ENCODE measurements around the gene CRLF1. TPM values are rescaled to one million over a fixed set of nuclear protein-coding genes. Genes with fewer than 3 reads are reported as not detected.

The CRLF1 gene
- total and polyA plus RNA-seq, 2 donors (not counting 1 experiment from before 2014, with no cell fraction given), result not detected

DNA sequence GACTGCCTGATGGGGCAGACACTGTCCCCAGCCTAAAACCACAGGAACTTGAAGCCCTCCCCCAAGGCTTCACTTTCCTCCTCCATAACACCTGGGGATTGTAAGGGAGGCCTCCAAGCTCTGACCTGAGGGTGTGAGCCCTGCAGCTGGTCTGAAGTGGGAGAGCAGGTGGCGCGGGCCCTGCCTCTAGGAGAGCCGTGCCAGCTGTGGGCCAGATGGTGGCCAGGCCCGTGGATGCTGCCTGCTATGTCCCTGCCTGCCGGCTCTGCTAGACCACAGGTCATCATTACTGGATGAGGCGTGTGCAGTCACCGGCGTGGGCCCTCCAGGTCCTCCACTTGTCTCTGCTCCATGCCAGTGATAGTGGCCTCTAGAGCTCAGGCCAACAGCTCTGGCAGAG, 26.7 kb upstream of the CRLF1 start:
- H3K27me3 ChIP-seq (replicated peaks in 1 of 4; ENCODE audit: control extremely low read depth in 1 of 4, control insufficient read depth in 3 of 4, insufficient read depth in 4 of 4, low read length in 3 of 4), result no peaks in the 10 kb centered on the region
- peaks cover 3% of the 10 kb centered on the region for H3K27me3 Mint-ChIP-seq
- H3K4me3 Mint-ChIP-seq, result no peak overlapping the region
- peaks cover 0 to 3% (median 0%) of the 10 kb centered on the region in 3 donors for H3K9me3 ChIP-seq (ENCODE audit: control extremely low read depth in 1 of 3, control insufficient read depth in 2 of 3, insufficient read depth in 1 of 3, low read length in 2 of 3)
- WGBS (ENCODE audit: insufficient coverage), result 89% methylated on average over 8 of the region's 8 CpGs
- ChIA-PET POLR2A (no interaction called here), CTCF (no interaction called here)
- H3K4me2 ChIP-seq (replicated peaks; ENCODE audit: low read depth, low read length, poor library complexity, severe bottlenecking), result no peak overlapping the region
- H3K4me3 ChIP-seq (ENCODE audit: control extremely low read depth in 1 of 5, extremely low read depth in 1 of 5, insufficient read depth in 1 of 5, low read depth in 2 of 5, low read length in 4 of 5), result no peak overlapping the region
- DNase-seq (no peak), ATAC-seq (ENCODE audit: low read depth) (no peak)
- H3K9ac ChIP-seq (ENCODE audit: low read length), result no peak overlapping the region
- no peaks in the 10 kb centered on the region for H4K20me1 ChIP-seq (ENCODE audit: control insufficient read depth, insufficient read depth, low read length, poor library complexity, severe bottlenecking)
- H3K36me3 ChIP-seq (replicated peaks in 1 of 2; ENCODE audit: control extremely low read depth in 1 of 2, control insufficient read depth in 1 of 2, extremely low read depth in 1 of 2, insufficient read depth in 2 of 2, low read length in 1 of 2), result no peaks in the 10 kb centered on the region
- no peaks in the 10 kb centered on the region for H3K9me3 Mint-ChIP-seq (ENCODE audit: insufficient read depth)
- H2AFZ ChIP-seq (ENCODE audit: insufficient read depth, low read depth, low read length, poor library complexity, severe bottlenecking), result no peak overlapping the region
- peaks cover 12 to 27% of the 10 kb centered on the region in 2 donors for H3K4me1 ChIP-seq (ENCODE audit: control insufficient read depth in 2 of 2, insufficient read depth in 2 of 2, low read length in 2 of 2)
- peaks cover 24% of the 10 kb centered on the region for H3K4me1 Mint-ChIP-seq
- peaks cover 11% of the 10 kb centered on the region for H3K79me2 ChIP-seq (ENCODE audit: control insufficient read depth, insufficient read depth, low read length)
- no peak overlapping the region for H3K27ac Mint-ChIP-seq
- TF ChIP-seq CTCF (IDR thresholded peaks at IDR 0.05) (no peak), EZH2 (IDR thresholded peaks at IDR 0.05; ENCODE audit: borderline replicate concordance, insufficient read depth, low read depth, low read length, poor library complexity, severe bottlenecking) (no peak)
- H3K27ac ChIP-seq (ENCODE audit: low read length in 2 of 2), result no peak overlapping the region
- intact Hi-C loops (cut with micrococcal nuclease), result no loop called here

DNA sequence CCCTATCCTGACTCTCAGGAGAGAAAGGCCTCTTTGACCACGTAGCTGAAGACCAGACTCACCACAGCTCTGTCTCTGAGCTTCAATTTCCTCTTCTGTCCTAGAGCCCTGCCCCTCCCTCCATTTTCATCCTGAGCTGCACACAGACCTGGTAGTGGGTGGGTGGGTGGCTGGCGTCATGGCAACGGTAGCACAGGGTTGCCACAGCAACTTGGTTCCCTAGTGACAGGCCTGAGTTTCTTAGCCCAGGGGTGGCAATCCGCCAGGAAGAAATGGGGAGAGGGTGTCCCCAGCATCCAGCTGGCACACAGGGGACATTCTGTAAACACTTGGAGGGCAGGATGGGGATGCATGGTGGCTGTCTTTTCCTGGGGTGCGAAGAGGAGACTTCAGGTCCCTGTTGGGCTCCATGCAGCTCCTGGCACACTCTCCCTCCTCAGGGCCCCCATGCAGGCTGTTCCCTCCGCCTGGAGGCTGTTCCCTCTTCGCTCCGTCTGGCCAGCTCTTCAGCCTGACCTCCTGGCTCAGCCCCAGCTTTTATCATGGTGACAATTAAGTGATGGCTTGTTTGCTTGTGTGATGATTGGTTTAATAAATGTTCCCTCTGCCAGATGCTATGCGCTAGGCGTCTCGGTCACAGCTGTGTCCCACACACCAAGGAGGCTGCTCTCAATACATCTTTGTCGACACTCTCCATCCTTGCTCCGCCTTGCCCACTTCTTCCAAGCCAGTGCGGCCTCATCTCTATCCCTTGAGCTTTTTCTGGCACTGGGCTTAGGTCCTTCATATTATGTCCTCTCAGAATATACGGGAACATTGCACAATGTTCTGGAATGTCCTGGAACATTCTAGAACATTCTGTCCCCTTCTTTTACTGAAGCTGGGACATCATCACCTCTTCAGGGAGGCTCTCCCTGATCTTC, 22.8 kb upstream of the CRLF1 start:
- no peaks in the 10 kb centered on the region for H3K4me1 ChIP-seq (ENCODE audit: control insufficient read depth in 2 of 2, insufficient read depth in 2 of 2, low read length in 2 of 2)

More for the DNA sequence above, 22.8 kb upstream of the CRLF1 start:
- no peak overlapping the region for H3K27ac Mint-ChIP-seq
- Histone ChIP-seq H3K4me3 (ENCODE audit: control extremely low read depth in 1 of 5, extremely low read depth in 1 of 5, insufficient read depth in 1 of 5, low read depth in 2 of 5, low read length in 4 of 5) (no peak overlapping the region), H2AFZ (ENCODE audit: insufficient read depth, low read depth, low read length, poor library complexity, severe bottlenecking) (no peak overlapping the region), H3K9ac (ENCODE audit: low read length) (no peak overlapping the region), H4K20me1 (ENCODE audit: control insufficient read depth, insufficient read depth, low read length, poor library complexity, severe bottlenecking) (no peaks in the 10 kb centered on the region), H3K9me3 (ENCODE audit: control extremely low read depth in 1 of 3, control insufficient read depth in 2 of 3, insufficient read depth in 1 of 3, low read length in 2 of 3) (peaks cover 0 to 3% (median 0%) of the 10 kb centered on the region in 3 donors), H3K4me2 (replicated peaks; ENCODE audit: low read depth, low read length, poor library complexity, severe bottlenecking) (no peak overlapping the region), H3K79me2 (ENCODE audit: control insufficient read depth, insufficient read depth, low read length) (no peaks in the 10 kb centered on the region), H3K27ac (ENCODE audit: low read length in 2 of 2) (no peak overlapping the region), H3K36me3 (replicated peaks in 1 of 2; ENCODE audit: control extremely low read depth in 1 of 2, control insufficient read depth in 1 of 2, extremely low read depth in 1 of 2, insufficient read depth in 2 of 2, low read length in 1 of 2) (no peaks in the 10 kb centered on the region), H3K27me3 (replicated peaks in 1 of 4; ENCODE audit: control extremely low read depth in 1 of 4, control insufficient read depth in 3 of 4, insufficient read depth in 4 of 4, low read length in 3 of 4) (no peaks in the 10 kb centered on the region)
- WGBS (ENCODE audit: insufficient coverage), result 86% methylated on average over 12 of the region's 15 CpGs
- DNase-seq (no peak), ATAC-seq (ENCODE audit: low read depth) (no peak)
- H3K4me1 Mint-ChIP-seq, result no peaks in the 10 kb centered on the region
- H3K4me3 Mint-ChIP-seq, result no peak overlapping the region
- POLR2A ChIA-PET, result interaction anchor here (0.7 kb wide), 1 partner anchor 139 kb away, joined by 5 read pairs; no protein-coding TSS in a partner anchor
- no peak for TF ChIP-seq EZH2 (IDR thresholded peaks at IDR 0.05; ENCODE audit: borderline replicate concordance, insufficient read depth, low read depth, low read length, poor library complexity, severe bottlenecking)
- TF ChIP-seq CTCF (IDR thresholded peaks at IDR 0.05), result no peak
- CTCF ChIA-PET, result interaction anchor here (0.6 to 1.1 kb wide), 3 partner anchors 36 to 206 kb away, joined by 3 read pairs; no protein-coding TSS in a partner anchor
- H3K27me3 Mint-ChIP-seq, result peaks cover 9% of the 10 kb centered on the region
- intact Hi-C loops (cut with micrococcal nuclease), result no loop called here
- no peaks in the 10 kb centered on the region for H3K9me3 Mint-ChIP-seq (ENCODE audit: insufficient read depth)

All from B cell (primary cell).